ENCODE measurements around the gene CALCR.

Gene CALCR

DNA sequence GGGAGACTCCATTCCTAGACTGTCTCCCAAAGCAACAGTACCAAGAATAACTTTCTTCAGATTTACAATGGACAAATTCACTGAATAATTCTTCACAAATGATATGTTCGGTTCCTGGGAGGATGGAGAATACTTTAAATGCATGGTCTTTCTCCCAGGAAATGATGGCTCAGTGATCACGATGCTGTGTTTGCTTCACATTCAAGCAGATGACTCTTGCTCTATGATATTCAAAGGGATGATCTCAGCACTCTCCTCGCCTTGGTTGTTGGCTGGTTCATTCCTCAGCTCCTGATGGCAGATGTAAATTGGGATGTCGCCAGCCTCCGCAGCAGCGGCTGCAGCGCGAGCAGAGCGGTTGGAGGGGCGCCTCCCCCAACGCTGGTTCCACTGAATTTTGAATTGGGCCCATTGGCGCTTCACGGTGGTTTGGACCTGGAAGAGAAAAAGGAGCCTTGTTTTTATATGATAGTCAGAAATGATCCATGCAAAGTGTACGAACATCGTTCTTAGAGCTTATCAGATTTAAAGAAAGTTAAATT is 148.3 kb downstream of the CALCR start:
- TF ChIP-seq, protein P1, sequence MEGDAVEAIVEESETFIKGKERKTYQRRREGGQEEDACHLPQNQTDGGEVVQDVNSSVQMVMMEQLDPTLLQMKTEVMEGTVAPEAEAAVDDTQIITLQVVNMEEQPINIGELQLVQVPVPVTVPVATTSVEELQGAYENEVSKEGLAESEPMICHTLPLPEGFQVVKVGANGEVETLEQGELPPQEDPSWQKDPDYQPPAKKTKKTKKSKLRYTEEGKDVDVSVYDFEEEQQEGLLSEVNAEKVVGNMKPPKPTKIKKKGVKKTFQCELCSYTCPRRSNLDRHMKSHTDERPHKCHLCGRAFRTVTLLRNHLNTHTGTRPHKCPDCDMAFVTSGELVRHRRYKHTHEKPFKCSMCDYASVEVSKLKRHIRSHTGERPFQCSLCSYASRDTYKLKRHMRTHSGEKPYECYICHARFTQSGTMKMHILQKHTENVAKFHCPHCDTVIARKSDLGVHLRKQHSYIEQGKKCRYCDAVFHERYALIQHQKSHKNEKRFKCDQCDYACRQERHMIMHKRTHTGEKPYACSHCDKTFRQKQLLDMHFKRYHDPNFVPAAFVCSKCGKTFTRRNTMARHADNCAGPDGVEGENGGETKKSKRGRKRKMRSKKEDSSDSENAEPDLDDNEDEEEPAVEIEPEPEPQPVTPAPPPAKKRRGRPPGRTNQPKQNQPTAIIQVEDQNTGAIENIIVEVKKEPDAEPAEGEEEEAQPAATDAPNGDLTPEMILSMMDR (IDR thresholded peaks at IDR 0.05): no peak

DNA sequence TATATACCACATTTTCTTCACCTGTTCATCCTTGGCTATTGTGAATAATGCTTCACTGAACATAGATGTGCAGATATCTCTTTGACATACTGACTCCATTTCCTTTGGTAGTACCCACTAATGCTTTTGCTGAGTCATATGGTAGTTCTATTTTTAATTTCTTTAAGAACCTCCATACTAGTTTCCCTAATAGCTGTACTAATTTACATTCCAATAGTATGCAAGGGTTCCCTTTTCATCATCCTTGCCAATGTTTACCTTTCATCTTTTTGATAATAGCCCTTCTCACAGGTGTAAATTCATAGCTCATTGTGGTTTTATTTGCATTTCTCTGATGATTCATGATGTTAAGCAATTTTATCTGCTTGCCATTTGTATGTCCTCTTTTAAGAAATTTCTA is 159.9 kb downstream of the CALCR start:
- TF ChIP-seq, protein P1 (IDR thresholded peaks at IDR 0.05): no peak
- Histone ChIP-seq H3K27ac (no peak overlapping the region), H3K4me3 (no peak overlapping the region)
- no peak for DNase-seq (ENCODE audit: low spot score)

More for the DNA sequence above, 148.3 kb downstream of the CALCR start:
- Histone ChIP-seq H3K4me3 (no peak overlapping the region), H3K27ac (no peak overlapping the region)
- DNase-seq (ENCODE audit: low spot score): no peak

DNA sequence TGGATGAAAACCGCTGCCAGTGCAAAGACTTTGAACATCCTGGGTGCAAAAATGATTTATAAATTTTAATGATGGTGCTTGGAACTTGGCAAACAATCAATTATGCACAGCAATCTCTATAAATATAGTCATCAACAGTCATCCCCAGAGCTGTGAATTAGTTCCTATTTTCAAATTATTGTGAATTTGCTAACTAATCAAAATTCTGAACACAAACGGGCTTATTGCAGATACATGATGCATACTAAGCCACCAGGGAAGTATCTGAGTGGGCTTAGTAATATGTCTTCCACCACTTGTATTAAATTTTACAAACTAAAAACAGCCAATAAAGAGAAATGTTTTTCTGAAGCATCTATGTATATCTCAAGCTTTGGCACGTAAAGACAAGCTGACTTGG is 165.2 kb downstream of the CALCR start:
- TF ChIP-seq, protein P1 (IDR thresholded peaks at IDR 0.05): no peak
- DNase-seq (ENCODE audit: low spot score): no peak

DNA sequence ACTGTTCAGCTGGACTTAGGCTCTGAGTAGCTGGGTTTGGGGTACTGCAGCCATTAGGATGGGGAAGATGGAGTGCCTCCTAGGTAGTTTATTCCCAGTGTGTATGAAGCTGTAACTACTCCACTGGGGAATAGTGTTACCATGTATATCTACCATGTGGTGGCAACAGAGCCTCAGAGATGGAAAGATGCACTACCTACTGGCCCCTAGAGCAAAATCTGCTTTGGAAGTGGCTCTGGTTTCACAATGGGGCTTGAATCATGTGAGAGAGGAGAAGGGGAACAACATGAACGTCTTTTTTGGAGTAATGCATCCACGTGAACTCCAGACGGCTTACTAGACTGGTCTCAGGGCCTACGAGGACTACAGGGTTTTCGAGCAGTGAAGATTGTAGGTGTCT is 167.3 kb downstream of the CALCR start:
- DNase-seq (ENCODE audit: low spot score): no peak
- no peak overlapping the region for H3K27ac ChIP-seq
- H3K4me3 ChIP-seq: no peak overlapping the region
- TF ChIP-seq, protein P1 (IDR thresholded peaks at IDR 0.05): no peak

More for the DNA sequence above, 165.2 kb downstream of the CALCR start:
- Histone ChIP-seq H3K27ac (no peak overlapping the region), H3K4me3 (no peak overlapping the region)

DNA sequence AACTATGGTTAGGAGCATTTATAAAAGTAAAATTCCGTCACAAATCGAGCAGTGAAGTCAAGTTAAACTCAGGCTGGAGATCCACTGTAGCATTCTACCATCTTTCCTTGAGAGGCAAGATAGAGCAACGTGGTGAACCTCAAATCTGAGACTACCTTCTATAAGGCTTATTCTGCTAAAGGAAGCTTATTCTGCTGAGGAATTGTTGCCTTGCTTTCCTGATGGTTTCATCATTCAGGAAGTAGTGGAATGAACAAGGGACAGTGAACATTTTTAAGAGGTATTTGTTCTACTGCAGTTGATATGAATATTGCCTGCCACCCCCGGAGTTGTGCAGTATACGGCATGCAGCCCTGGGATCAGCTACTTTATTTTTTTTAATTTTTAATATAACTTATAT is 171.6 kb downstream of the CALCR start:
- Histone ChIP-seq H3K27ac (no peak overlapping the region), H3K4me3 (no peak overlapping the region)
- no peak for DNase-seq (ENCODE audit: low spot score)
- TF ChIP-seq, protein P1 (IDR thresholded peaks at IDR 0.05): no peak

DNA sequence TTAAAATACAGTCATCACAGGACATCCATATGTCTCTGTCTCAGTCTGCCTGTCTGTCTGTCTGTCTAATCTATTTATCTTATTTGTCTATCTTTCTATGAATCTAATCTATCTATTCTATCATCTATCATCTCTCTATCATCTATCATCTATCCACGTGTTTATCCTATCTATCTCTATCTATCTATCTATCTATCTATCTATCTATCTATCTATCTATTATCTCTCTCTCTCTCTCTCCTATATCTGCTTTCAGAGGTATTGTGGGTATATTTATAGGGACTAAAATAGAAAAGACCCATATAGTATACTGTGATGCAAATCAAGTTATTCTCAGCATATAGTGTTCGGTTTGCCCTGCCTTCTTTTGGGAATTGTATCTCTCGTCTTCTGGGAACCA is 174.9 kb downstream of the CALCR start:
- no peak overlapping the region for H3K4me3 ChIP-seq
- DNase-seq (ENCODE audit: low spot score): no peak
- H3K27ac ChIP-seq: no peak overlapping the region
- TF ChIP-seq, protein P1 (IDR thresholded peaks at IDR 0.05): no peak

DNA sequence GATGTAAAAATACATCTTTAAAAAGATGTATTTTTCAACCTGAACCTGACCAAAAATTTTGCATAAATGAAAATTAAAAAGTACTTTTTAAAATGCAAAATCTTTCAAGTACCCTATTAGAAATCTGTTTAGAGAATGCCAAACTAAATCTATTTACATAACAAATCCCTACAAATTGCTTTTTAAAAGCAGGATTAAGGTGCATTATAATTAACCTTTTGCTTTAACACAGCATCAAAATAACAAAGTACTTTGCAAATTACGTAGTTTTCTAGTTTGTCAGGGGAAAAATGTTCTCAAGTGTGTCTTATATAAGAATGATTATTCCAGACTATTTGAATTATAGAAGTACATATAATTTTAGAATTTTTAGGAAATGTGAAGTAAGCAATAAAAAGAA is 181.5 kb downstream of the CALCR start:
- Histone ChIP-seq H3K4me3 (no peak overlapping the region), H3K27ac (no peak overlapping the region)
- DNase-seq (ENCODE audit: low spot score): no peak
- TF ChIP-seq, protein P1 (IDR thresholded peaks at IDR 0.05): no peak

All from coronary artery (tissue), 2 donors.